Loucy (cell line): ENCODE data around the gene APBB1.

Experiments
- CTCF ChIP-seq: fragments of 200-600 bp; sonication (generic); conservative IDR thresholded peaks from 2 replicates; pipeline ENCODE4 v1.5.1; 2014; ENCODE audit warnings: mild to moderate bottlenecking, antibody characterized with exemption, low read length
- EZH2phosphoT487 ChIP-seq: fragments of 200-600 bp; IDR thresholded peaks from 2 replicates; pipeline ENCODE4 v1.6.1; 2018; ENCODE audit warnings: antibody characterized with exemption, mild to moderate bottlenecking, moderate library complexity, borderline replicate concordance

DNA sequence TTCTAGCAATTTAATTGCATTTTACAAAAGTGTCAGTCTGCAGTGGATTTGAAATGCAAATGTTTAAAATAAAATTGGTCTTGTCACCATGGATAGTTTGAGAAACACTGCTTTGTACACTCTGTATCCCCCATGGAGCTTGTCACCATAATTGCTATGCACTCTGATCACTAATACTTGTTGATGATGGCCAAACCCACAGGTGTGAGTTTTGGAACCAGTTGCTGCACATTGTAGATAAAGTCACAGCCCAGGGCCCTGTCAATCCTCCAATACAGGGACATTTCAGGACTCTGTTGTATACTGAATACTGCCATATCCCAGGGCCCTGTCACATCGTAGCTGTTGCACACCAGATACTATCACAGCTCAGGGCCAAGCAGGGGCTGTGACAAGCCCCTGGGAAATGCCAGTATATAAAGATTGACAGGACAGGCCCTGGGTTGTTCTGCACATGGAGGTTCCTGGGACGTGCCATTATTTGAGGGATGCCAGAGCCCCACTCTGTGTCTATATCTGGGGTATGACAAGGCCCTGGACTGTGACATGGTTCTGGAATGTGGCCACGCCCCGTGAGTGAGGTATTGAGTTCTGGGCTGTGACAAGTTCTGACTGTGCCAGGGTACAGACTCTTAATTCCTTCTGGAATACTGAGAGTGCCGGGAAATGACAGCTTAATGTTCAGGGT, 56.6 kb downstream of the APBB1 start:
- TF ChIP-seq CTCF: no peak
- no peak for TF ChIP-seq EZH2phosphoT487
